Spinal cord (tissue), 4 donors: Measurements from ENCODE around the gene BCAR3. TPM values are rescaled to one million over a fixed set of nuclear protein-coding genes. Genes with fewer than 3 reads are reported as not detected.

Source experiments
- polyA plus RNA-seq, 2 donors: library from polyadenylated mRNA; unstranded; fragments of 120-200 nt; gene quantifications; one replicate each; pipeline ENCODE4 v1.2.1, GENCODE V29; 2013; ENCODE audit not compliant: insufficient read length in 2 of 2
- total RNA-seq, 2 donors: library from RNA; depleted of rRNA in 1 of 2; stranded (reverse); fragments of 120-200 nt in 1 of 2; fragments of >200 nt in 1 of 2; gene quantifications; one replicate each; pipeline versions ENCODE4 v1.2.3 to v1.2.4, GENCODE V29; 2013 to 2014

BCAR3 gene
- total and polyA plus RNA-seq, 4 donors: 10.4 to 16.7 (median 14.3) TPM

Other genes with a start within 250 kb of the BCAR3 start
- gene FNBP1L, start 233.7 kb downstream of the BCAR3 start, total RNA-seq: 10 to 100 TPM; 63.6 to 85.5 TPM
- gene FNBP1L, start 233.7 kb downstream of the BCAR3 start, polyA plus RNA-seq: 100 to 1,000 TPM; 126 to 138 TPM
- 10 to 100 TPM; 40.6 to 41.9 TPM for gene DNTTIP2, start 197.4 kb upstream of the BCAR3 start, total RNA-seq
- 10 to 100 TPM; 41.7 to 48.1 TPM for gene DNTTIP2, start 197.4 kb upstream of the BCAR3 start, polyA plus RNA-seq
- gene GCLM, start 227.6 kb upstream of the BCAR3 start, total RNA-seq: 10 to 100 TPM; 11.5 to 17.6 TPM
- 10 to 100 TPM; 12.1 to 13.3 TPM for gene GCLM, start 227.6 kb upstream of the BCAR3 start, polyA plus RNA-seq